Type B pancreatic cell (in vitro differentiated cells): Measurements from ENCODE around the gene CBARP. TPM values are rescaled to one million over a fixed set of nuclear protein-coding genes. Genes with fewer than 3 reads are reported as not detected.

Experiments
- DNase-seq: peaks from one replicate; pipeline ENCODE4 v3.0.0; 2021; ENCODE audit warnings: mixed read lengths; ENCODE audit not compliant: unreplicated experiment; ENCODE audit errors: extremely low spot score
- H3K27ac Mint-ChIP-seq: 2 replicates; pipeline ENCODE4 v1.8.0; 2021; ENCODE audit warnings: mild to moderate bottlenecking, mixed read lengths
- H3K27me3 Mint-ChIP-seq: 2 replicates; pipeline ENCODE4 v1.8.0; 2021; ENCODE audit warnings: mixed read lengths
- H3K36me3 Mint-ChIP-seq: 2 replicates; pipeline ENCODE4 v1.8.0; 2021; ENCODE audit warnings: mixed read lengths
- H3K4me1 Mint-ChIP-seq: one replicate; pipeline ENCODE4 v1.8.0; 2021; ENCODE audit warnings: mixed read lengths; ENCODE audit not compliant: unreplicated experiment
- H3K4me3 Mint-ChIP-seq: 2 replicates; pipeline ENCODE4 v1.8.0; 2021; ENCODE audit warnings: mild to moderate bottlenecking, mixed read lengths
- H3K9me3 Mint-ChIP-seq: 2 replicates; pipeline ENCODE4 v1.8.0; 2021; ENCODE audit warnings: mixed read lengths
- total RNA-seq: library from RNA; stranded (reverse); gene quantifications from 2 replicates; pipeline ENCODE4 v1.2.1, GENCODE V29; 2021; ENCODE audit warnings: low replicate concordance
- TF ChIP-seq, protein P1 (sequence below): fragments of 200-600 bp; sonication (generic); conservative IDR thresholded peaks from 2 replicates; pipeline ENCODE4 v1.5.0; 2021; ENCODE audit warnings: antibody characterized with exemption, mild to moderate bottlenecking

The CBARP gene
- total RNA-seq, 1 donor from 2014 or later = 10.8 TPM

DNA sequence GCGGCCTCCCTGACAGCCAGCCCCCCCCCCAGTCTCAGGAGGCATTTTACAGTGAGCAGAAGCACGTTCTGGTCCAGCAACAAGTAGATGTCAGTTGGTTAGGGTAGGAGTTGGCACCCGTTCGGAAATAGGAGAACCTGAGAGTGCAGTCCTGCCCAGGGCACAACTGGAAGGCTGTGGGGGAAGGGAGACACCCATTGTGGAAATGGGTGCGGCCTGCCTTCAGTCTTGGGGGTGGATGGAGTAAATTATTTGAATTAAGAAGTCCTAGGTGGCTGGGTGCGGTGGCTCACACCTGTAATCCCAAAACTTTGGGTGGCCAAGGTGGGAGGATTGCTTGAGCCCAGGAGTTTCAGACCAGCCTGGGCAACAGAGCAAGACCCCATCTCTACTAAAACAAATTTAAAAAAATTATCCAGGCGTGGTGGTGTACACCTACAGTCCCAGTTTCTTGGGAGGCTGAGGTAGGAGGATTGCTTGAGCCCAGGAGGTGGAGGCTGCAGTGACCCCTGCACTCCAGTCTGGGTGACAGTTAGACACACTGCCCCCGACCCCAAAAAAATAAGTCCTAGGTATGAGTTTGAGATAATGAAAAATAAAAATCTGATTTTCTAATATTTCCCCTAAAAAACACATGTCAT, 32.5 kb upstream of the CBARP start:
- H3K4me1 Mint-ChIP-seq = peaks cover 33% of the 10 kb centered on the region

DNA sequence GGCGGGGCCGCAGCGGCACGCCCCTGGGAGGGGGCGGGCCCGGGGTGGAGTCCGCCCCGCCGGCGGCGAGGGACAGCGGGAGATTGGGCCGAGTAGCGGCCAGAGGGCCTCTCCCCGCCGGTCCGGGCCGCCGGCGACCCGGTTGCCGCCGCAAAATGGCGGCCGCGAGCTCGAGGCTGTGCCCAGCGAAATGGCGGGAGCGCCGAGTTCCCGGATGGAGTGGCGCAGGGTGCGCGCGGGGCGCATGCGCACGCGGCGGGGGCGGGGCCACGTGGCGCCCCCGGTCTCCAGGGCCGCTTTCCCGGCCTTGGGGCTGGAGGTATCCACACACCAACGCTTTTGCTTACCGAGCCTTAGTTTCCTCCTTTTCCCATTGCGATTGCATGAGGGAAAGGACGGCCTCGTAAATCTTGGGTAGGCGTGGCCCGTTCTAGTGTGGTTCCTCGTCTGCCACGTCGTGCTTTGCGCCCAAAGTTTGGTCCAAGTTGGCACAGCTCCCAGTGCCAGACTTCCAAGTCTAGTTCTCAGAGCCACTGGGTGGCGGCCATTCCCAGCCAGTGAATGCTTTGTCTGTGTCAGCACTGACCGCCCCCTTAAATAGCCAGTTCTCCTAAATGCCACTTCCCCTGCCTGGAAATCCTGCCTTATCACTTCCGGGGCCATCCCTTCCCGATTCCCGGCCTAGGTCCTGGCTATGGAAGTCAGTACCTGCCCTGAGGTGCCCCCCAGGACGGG, 31.8 kb upstream of the CBARP start:
- Mint-ChIP-seq H3K27me3 (peaks cover 3% of the 10 kb centered on the region), H3K27ac (peak overlapping the region; percentile 90), H3K36me3 (peaks cover 17% of the 10 kb centered on the region), H3K9me3 (no peaks in the 10 kb centered on the region), H3K4me3 (peak overlapping the region; percentile 89), H3K4me1 (peaks cover 37% of the 10 kb centered on the region)
- peak; percentile 93 for DNase-seq
- TF ChIP-seq, protein P1, sequence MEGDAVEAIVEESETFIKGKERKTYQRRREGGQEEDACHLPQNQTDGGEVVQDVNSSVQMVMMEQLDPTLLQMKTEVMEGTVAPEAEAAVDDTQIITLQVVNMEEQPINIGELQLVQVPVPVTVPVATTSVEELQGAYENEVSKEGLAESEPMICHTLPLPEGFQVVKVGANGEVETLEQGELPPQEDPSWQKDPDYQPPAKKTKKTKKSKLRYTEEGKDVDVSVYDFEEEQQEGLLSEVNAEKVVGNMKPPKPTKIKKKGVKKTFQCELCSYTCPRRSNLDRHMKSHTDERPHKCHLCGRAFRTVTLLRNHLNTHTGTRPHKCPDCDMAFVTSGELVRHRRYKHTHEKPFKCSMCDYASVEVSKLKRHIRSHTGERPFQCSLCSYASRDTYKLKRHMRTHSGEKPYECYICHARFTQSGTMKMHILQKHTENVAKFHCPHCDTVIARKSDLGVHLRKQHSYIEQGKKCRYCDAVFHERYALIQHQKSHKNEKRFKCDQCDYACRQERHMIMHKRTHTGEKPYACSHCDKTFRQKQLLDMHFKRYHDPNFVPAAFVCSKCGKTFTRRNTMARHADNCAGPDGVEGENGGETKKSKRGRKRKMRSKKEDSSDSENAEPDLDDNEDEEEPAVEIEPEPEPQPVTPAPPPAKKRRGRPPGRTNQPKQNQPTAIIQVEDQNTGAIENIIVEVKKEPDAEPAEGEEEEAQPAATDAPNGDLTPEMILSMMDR = no peak

More for the DNA sequence above, 32.5 kb upstream of the CBARP start:
- TF ChIP-seq, protein P1 = no peak
- Mint-ChIP-seq H3K36me3 (peaks cover 17% of the 10 kb centered on the region), H3K27me3 (peaks cover 3% of the 10 kb centered on the region), H3K4me3 (peak overlapping the region; percentile 89), H3K9me3 (no peaks in the 10 kb centered on the region), H3K27ac (peak overlapping the region; percentile 90)
- DNase-seq = no peak

DNA sequence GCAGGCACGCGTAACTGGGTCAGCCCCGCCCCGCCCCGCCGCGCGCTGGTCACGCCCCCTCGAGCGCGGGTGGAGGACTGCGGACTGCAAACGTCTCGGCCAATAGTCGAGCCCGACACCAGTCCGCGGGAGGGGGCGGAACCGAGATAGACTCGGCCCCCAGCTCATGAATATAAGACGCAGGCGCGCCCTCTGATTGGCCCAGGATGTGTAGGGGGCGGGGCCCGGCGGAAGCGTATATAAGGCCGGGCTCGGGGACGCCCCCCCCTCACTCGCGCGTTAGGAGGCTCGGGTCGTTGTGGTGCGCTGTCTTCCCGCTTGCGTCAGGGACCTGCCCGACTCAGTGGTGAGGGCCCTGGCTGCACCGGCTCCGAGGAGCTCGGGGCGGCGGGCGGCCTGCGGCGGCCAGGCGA, 31.3 kb upstream of the CBARP start, which contains the start of gene CIRBP:
TSS of gene CIRBP (plus strand) at position 268 of the 413 bp plus-strand sequence. CDS start 1,602 bp downstream, outside the sequence.
- Mint-ChIP-seq H3K27me3 (peaks cover 3% of the 10 kb centered on the region), H3K4me3 (peak within 1 kb of the TSS; percentile 89), H3K27ac (peak within 1 kb of the TSS; percentile 90), H3K9me3 (no peaks in the 10 kb centered on the region), H3K36me3 (peaks cover 17% of the 10 kb centered on the region), H3K4me1 (peaks cover 37% of the 10 kb centered on the region)
- TF ChIP-seq, protein P1 = no peak
- peak; percentile 99 for DNase-seq

DNA sequence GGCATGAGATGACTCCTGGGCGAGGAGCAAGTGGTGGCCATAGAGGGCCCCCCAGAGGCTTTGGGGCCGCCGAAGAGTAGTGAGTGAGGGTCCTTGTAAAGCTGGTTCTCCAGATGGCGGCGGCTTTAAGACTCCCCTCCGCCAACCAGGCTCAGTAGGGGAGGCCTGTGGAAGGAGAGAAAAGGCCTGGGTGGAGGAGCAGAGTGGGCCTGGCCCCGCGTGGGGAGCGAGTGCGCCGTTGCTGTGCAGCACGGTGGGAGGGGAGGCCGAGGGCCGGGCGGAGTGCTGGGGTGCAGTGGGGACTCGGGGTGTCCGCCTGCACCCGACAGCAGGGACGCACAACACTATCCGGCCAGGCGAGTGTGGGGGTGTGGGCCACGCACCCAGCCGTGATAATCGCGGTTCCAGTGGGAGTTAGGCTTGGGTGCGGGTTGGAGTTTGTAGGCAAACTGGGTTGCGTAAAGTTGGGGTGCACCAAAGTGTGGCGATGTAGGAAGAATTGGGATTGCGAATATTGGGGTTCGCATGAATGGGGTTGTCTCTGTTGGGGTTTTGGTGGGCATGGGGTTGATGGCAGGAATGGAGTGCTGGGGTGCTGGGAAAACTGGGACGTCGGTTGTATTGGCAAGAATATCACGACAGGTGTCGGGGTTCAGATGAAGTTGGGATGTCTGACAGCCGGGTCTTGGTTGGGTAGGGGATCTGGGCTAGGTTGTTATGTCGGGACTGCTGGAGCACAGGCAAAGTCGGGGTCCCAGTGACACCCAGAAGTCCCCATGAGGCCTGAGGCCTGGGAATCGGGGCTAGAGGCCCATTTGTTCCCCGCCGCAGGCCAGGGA, 30.6 kb upstream of the CBARP start:
- Mint-ChIP-seq H3K27me3 (peaks cover 3% of the 10 kb centered on the region), H3K4me1 (peaks cover 31% of the 10 kb centered on the region), H3K9me3 (no peaks in the 10 kb centered on the region), H3K27ac (peak overlapping the region; percentile 79), H3K4me3 (peak overlapping the region; percentile 84), H3K36me3 (peaks cover 12% of the 10 kb centered on the region)
- DNase-seq = no peak
- TF ChIP-seq, protein P1 = no peak

DNA sequence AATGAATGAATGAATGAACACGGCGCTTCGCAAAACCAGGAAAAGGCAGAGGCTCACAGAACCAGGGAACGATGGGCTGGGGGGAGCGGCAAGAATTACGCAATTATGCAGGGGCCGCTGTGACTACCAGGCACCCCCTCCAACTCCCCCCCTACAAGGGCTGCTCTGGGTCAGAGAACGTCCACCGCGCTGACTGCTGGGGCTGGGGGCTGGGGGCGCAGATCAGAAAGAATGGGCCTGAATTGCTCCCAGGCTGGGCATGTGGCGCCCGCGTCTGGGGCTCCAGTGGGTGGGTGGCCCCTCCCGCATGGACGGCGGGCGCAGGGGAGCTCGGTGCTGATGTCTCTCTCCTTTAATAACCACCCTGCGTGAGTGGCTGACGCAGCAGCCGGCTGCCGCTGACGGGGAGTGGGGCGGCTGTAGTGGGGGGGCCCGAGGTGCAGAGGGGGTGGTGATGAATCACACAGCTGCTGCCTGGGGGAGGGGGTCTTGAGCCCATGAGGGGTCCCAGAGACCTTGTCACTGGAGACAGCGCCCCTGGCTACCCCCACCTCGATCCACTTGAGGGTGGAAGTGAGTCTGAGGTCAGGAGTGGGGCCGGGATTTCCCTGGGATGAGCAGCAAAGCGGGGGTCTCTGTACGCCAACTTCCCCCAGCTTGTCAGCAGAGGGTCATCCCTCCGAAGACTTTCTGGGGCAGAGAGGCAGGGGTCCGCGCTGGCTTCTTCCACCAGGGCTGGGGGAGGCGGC, 29.8 kb upstream of the CBARP start:
- peak overlapping the region; percentile 84 for H3K4me3 Mint-ChIP-seq
- peaks cover 30% of the 10 kb centered on the region for H3K4me1 Mint-ChIP-seq
- peak overlapping the region; percentile 79 for H3K27ac Mint-ChIP-seq
- H3K9me3 Mint-ChIP-seq = no peaks in the 10 kb centered on the region
- no peak for DNase-seq
- TF ChIP-seq, protein P1 = no peak
- H3K36me3 Mint-ChIP-seq = peaks cover 8% of the 10 kb centered on the region
- H3K27me3 Mint-ChIP-seq = peaks cover 3% of the 10 kb centered on the region
